Activated CD8-positive, alpha-beta memory T cell treated with anti-CD3 and anti-CD28 coated beads, Interleukin-2, amount 50 U/mL, for 1 hour (primary cell): ENCODE results near the gene FLOT2.
"Not testable (repeated sequence)": the region's sequence is repeated elsewhere in the genome, so short reads cannot be mapped to it uniquely, and the experiment has no call there.

Experiments used
- DNase-seq: peaks from one replicate; pipeline ENCODE4 v3.0.0-alpha.2; 2020; ENCODE audit errors: extremely low read depth

Gene FLOT2

GRCh38 chr17:28895794-28896447, 1.6 kb downstream of the FLOT2 start:
- DNase-seq = no peak

- DNase-seq = not testable (repeated sequence)
These were observed 4.0 kb downstream of the FLOT2 start for GRCh38 chr17:28893248-28894183.

GRCh38 chr17:28892024-28892423, 5.5 kb downstream of the FLOT2 start:
- no peak for DNase-seq

- no peak for DNase-seq
These were observed 6.3 kb downstream of the FLOT2 start for GRCh38 chr17:28891201-28891600.

GRCh38 chr17:28889996-28890395, 7.5 kb downstream of the FLOT2 start:
- no peak for DNase-seq

GRCh38 chr17:28888832-28889231, 8.7 kb downstream of the FLOT2 start:
- DNase-seq = no peak

- DNase-seq = no peak
These were observed 9.6 kb downstream of the FLOT2 start for GRCh38 chr17:28887871-28888471.

GRCh38 chr17:28885951-28886350, 11.6 kb downstream of the FLOT2 start:
- DNase-seq = no peak

- no peak for DNase-seq
These were observed 12.2 kb downstream of the FLOT2 start for GRCh38 chr17:28885363-28885762.

GRCh38 chr17:28883967-28884702, 13.4 kb downstream of the FLOT2 start:
- DNase-seq = no peak

GRCh38 chr17:28882154-28882895, 15.2 kb downstream of the FLOT2 start:
- no peak for DNase-seq

- DNase-seq = no peak
These were observed 15.9 kb downstream of the FLOT2 start for GRCh38 chr17:28881533-28882056.

GRCh38 chr17:28880572-28880945, 17.0 kb downstream of the FLOT2 start:
- no peak for DNase-seq

GRCh38 chr17:28879886-28880571, 17.5 kb downstream of the FLOT2 start:
- DNase-seq = no peak

- DNase-seq = no peak
These were observed 18.6 kb downstream of the FLOT2 start for GRCh38 chr17:28878981-28879380.

- no peak for DNase-seq
These were observed 19.2 kb downstream of the FLOT2 start for GRCh38 chr17:28878158-28878910.

GRCh38 chr17:28877150-28877711, 20.3 kb downstream of the FLOT2 start:
- DNase-seq = not testable (repeated sequence)

- no peak for DNase-seq
These were observed 21.5 kb downstream of the FLOT2 start for GRCh38 chr17:28875848-28876550.

- no peak for DNase-seq
These were observed 22.8 kb downstream of the FLOT2 start for GRCh38 chr17:28874750-28875149.
